ENCODE measurements around the gene ZNF292.

The ZNF292 gene

GRCh38 chr6:87274660-87275274 is 119.4 kb downstream of the ZNF292 start:
- TF ChIP-seq, protein P1, sequence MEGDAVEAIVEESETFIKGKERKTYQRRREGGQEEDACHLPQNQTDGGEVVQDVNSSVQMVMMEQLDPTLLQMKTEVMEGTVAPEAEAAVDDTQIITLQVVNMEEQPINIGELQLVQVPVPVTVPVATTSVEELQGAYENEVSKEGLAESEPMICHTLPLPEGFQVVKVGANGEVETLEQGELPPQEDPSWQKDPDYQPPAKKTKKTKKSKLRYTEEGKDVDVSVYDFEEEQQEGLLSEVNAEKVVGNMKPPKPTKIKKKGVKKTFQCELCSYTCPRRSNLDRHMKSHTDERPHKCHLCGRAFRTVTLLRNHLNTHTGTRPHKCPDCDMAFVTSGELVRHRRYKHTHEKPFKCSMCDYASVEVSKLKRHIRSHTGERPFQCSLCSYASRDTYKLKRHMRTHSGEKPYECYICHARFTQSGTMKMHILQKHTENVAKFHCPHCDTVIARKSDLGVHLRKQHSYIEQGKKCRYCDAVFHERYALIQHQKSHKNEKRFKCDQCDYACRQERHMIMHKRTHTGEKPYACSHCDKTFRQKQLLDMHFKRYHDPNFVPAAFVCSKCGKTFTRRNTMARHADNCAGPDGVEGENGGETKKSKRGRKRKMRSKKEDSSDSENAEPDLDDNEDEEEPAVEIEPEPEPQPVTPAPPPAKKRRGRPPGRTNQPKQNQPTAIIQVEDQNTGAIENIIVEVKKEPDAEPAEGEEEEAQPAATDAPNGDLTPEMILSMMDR (IDR thresholded peaks at IDR 0.05): no peak
- TF ChIP-seq ZFX (IDR thresholded peaks at IDR 0.05; ENCODE audit: borderline replicate concordance): no peak
- H3K27ac ChIP-seq: no peak overlapping the region

- TF ChIP-seq, protein P1 (IDR thresholded peaks at IDR 0.05): no peak
- TF ChIP-seq ZFX (IDR thresholded peaks at IDR 0.05; ENCODE audit: borderline replicate concordance): no peak
- peak overlapping the region; percentile 28 for H3K27ac ChIP-seq
Observed at GRCh38 chr6:87276624-87277023, 121.3 kb downstream of the ZNF292 start.

GRCh38 chr6:87277123-87277522 is 121.8 kb downstream of the ZNF292 start:
- TF ChIP-seq, protein P1 (IDR thresholded peaks at IDR 0.05): peak; percentile 69
- no peak for TF ChIP-seq ZFX (IDR thresholded peaks at IDR 0.05; ENCODE audit: borderline replicate concordance)
- peak overlapping the region; percentile 28 for H3K27ac ChIP-seq

GRCh38 chr6:87279196-87279595 is 123.8 kb downstream of the ZNF292 start:
- TF ChIP-seq, protein P1 (IDR thresholded peaks at IDR 0.05): no peak
- no peak for TF ChIP-seq ZFX (IDR thresholded peaks at IDR 0.05; ENCODE audit: borderline replicate concordance)
- no peak overlapping the region for H3K27ac ChIP-seq

DNA sequence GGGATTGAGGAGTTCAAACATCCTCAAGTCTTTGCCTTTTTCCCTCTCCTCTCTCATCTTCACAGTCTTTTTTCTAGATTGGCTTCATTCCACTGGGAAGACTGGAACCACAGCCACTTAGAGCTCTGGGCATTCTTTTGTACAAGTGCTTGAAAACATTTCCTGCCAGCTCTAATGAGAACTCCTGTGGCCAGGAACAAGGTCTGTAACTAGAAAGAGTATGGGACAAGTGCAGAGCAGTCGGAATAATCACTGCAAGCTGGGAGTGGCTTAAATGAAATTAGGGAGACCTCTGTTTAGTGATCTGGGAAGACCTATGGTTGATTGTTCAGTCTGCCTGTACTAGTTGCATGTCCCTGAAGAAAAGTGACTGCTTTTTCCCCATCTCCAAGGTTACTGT is 126.1 kb downstream of the ZNF292 start:
- TF ChIP-seq, protein P1 (IDR thresholded peaks at IDR 0.05): no peak
- TF ChIP-seq ZFX (IDR thresholded peaks at IDR 0.05; ENCODE audit: borderline replicate concordance): no peak
- H3K27ac ChIP-seq: no peak overlapping the region

DNA sequence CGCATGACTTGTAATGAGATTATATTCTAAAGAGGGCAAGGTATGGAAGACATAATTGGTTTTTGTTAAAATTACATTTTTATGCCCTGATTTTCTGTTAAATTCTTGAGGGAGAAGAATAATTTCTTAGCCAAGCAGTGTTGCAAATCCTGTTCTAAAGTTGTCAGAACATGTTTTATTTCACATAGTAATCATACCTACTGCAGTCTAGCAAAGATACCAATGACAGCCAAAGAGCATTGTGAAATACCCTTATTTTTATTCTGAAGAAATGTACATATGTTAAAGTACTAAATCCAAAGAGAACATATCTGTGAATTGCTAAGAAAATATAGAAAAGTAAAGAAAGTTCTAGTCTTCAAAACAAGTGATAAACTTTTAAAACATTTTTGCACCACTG is 127.4 kb downstream of the ZNF292 start:
- H3K27ac ChIP-seq: no peak overlapping the region
- no peak for TF ChIP-seq ZFX (IDR thresholded peaks at IDR 0.05; ENCODE audit: borderline replicate concordance)
- TF ChIP-seq, protein P1 (IDR thresholded peaks at IDR 0.05): no peak

GRCh38 chr6:87283461-87283860 is 128.1 kb downstream of the ZNF292 start:
- TF ChIP-seq, protein P1 (IDR thresholded peaks at IDR 0.05): no peak
- TF ChIP-seq ZFX (IDR thresholded peaks at IDR 0.05; ENCODE audit: borderline replicate concordance): no peak
- H3K27ac ChIP-seq: no peak overlapping the region
